ENCODE data around the gene BCAM. TPM values are rescaled to one million over a fixed set of nuclear protein-coding genes. Genes with fewer than 3 reads are reported as not detected.

The BCAM gene
- total and polyA plus RNA-seq, 2 of the 4 experiments (the other 2 are of a cell fraction), result 2.3 to 35.7 TPM

DNA sequence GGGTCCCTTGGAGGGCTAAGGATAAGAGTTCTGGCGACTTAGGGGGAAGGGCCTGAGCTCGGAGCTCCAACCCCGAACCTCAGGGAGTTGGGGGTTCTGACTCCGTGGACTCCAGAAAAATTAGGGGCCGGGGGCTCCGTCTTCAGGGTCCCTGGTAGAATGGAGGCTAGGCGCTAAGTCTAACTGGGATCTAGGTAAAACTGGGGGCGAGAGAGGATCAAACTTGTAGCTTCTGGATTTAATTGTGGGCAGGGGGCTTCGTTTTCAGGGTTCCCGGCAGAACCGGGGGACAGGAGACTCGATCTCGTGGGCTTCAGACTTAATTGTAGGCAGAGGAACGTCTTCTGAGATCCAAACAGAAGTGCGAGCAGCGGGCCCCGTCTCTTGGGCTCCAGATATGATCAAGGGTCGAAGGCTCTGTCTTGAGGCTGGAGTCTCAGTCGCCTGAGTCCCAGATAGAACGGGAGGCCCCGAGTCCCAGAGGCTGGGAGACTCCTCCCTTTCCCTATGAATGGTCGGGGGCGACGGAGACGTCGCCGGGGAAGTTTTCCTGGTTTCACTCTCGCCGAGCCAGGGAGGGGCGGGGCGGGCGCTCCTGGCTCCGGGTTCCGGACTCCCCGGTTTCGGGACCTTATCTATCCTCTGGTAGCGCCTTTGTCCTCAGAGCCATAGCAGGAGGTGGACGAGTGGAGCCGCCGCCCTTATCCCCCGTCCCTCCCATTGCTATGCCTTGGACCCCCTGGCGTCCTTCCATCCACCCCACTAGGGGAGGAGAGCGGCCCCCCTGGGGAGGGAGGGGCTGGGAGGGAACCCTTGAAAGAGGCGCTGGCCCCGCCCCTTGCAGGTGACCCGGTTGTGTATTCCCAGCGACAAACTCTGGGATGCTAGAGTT, 38.5 kb downstream of the BCAM start:
- H3K23ac ChIP-seq (ENCODE audit: low read depth, low read length), result peak overlapping the region; percentile 97

More for the DNA sequence above, 38.5 kb downstream of the BCAM start:
- dilution Hi-C loops (cut with HindIII; ENCODE audit: low sequenced_read_pairs, unreplicated experiment) (no loop called here), in situ Hi-C loops (cut with MboI; ENCODE audit: low sequenced_read_pairs) (no loop called here), intact Hi-C loops (cut with micrococcal nuclease) (loop anchor here (2.0 to 5.0 kb wide), 2 partner anchors 43 to 275 kb away; partner anchors contain the start of gene TOMM40)
- ChIA-PET CTCF (no interaction called here), POLR2A (ENCODE audit: unreplicated experiment) (interaction anchor here (0.5 kb wide), 1 partner anchor 1178 kb away, joined by 11 read pairs; the partner anchor contains the start of gene PLAUR)
- Histone ChIP-seq H3K36me3 (ENCODE audit: control insufficient read depth, insufficient read depth, low read length) (peaks cover 5% of the 10 kb centered on the region; the same call in 1 of the 2 replicates), H3K4me1 (ENCODE audit: control insufficient read depth, insufficient read depth, low read length) (peaks cover 12% of the 10 kb centered on the region), H3K56ac (ENCODE audit: extremely low read depth, insufficient read depth, low read length) (peak overlapping the region; percentile 93), H3K4me3 (ENCODE audit: insufficient read depth, low read depth, low read length) (peak overlapping the region; percentile 97), H4K20me1 (ENCODE audit: insufficient read depth, low read length) (peaks cover 51% of the 10 kb centered on the region), H3K18ac (ENCODE audit: low read depth, low read length) (peak overlapping the region; percentile 82), H3K9me1 (ENCODE audit: insufficient read depth, low read length) (peaks cover 8% of the 10 kb centered on the region), H3K4ac (ENCODE audit: low read depth, low read length) (peak overlapping the region; percentile 95), H2BK20ac (ENCODE audit: low read depth, low read length) (no peak overlapping the region), H4K8ac (ENCODE audit: low read depth in 2 of 2, low read length in 2 of 2) (peak overlapping the region; percentile 36 to 80; a peak in 3 of 4 replicates), H2AK5ac (ENCODE audit: low read depth, low read length) (peak overlapping the region; percentile 96), H3K4me2 (ENCODE audit: low read depth, low read length) (peak overlapping the region; percentile 95), H4K5ac (ENCODE audit: low read depth, low read length) (peak overlapping the region; percentile 43; the same call in 1 of the 2 replicates), H3K27ac (ENCODE audit: insufficient read depth, low read length) (peak overlapping the region; percentile 97), H2AK9ac (replicated peaks; ENCODE audit: low read depth, low read length, poor library complexity) (peak overlapping the region; percentile 67), H3K9ac (ENCODE audit: low read depth, low read length) (peak overlapping the region; percentile 100), H4K91ac (ENCODE audit: insufficient read depth, low read depth, low read length) (peak overlapping the region; percentile 86), H3K14ac (replicated peaks; ENCODE audit: low read depth, low read length) (peak overlapping the region; percentile 98), H2BK15ac (ENCODE audit: low read depth, low read length) (0 out of 3 replicates have a peak overlapping the region, but pooled peaks have one; percentile 63), H2BK120ac (ENCODE audit: low read depth, low read length) (peak overlapping the region; percentile 72; the same call in 1 of the 2 replicates), H2BK5ac (ENCODE audit: low read depth, low read length, poor library complexity, severe bottlenecking) (peak overlapping the region; percentile 77), H2AFZ (replicated peaks; ENCODE audit: low read length, poor library complexity) (peak overlapping the region; percentile 75), H3K27me3 (ENCODE audit: control insufficient read depth, insufficient read depth, low read length) (no peaks in the 10 kb centered on the region), H3K79me1 (ENCODE audit: low read depth in 1 of 2, low read length in 2 of 2) (peaks cover 0 to 50% of the 10 kb centered on the region in 2 experiments; a peak in 2 of 4 replicates), H3K9me3 (ENCODE audit: control insufficient read depth, insufficient read depth, low read length) (no peaks in the 10 kb centered on the region)
- ATAC-seq (ENCODE audit: low read depth) (peak; percentile 15), DNase-seq (peak; percentile 58)
- BruUV-seq (replicated peaks), result TSS peak; percentile 37
- no peak for TF ChIP-seq BHLHE40 (IDR thresholded peaks at IDR 0.05; ENCODE audit: low read depth, low read length)
- peak; percentile 92 for TF ChIP-seq POLR2A (IDR thresholded peaks at IDR 0.05; ENCODE audit: low read depth, low read length)
- peak; percentile 63 for TF ChIP-seq MAZ (IDR thresholded peaks at IDR 0.05; ENCODE audit: borderline replicate concordance, low read depth, low read length)
- 1% methylated on average over 20 of the region's 47 CpGs; no CpG with 5 or more reads in 1 of the 2 experiments for WGBS, 2 experiments (ENCODE audit: extremely low coverage in 2 of 2, insufficient read length in 1 of 2)
